ENCODE data around the gene RRBP1.

Gene RRBP1

GRCh38 chr20:17647391-17648314, 34.4 kb downstream of the RRBP1 start:
- DNase-seq = no peak

GRCh38 chr20:17646961-17647301, 35.1 kb downstream of the RRBP1 start:
- DNase-seq = no peak

- DNase-seq = no peak
Measured at GRCh38 chr20:17646209-17646960, 35.7 kb downstream of the RRBP1 start.

GRCh38 chr20:17645546-17646208, 36.4 kb downstream of the RRBP1 start:
- no peak for DNase-seq

GRCh38 chr20:17645010-17645409, 37.0 kb downstream of the RRBP1 start:
- no peak for DNase-seq

- DNase-seq = no peak
Measured at GRCh38 chr20:17644451-17644850, 37.6 kb downstream of the RRBP1 start.

GRCh38 chr20:17643531-17644188, 38.4 kb downstream of the RRBP1 start:
- DNase-seq = no peak

GRCh38 chr20:17642404-17643269, 39.4 kb downstream of the RRBP1 start:
- no peak for DNase-seq

- no peak for DNase-seq
Measured at GRCh38 chr20:17641993-17642392, 40.0 kb downstream of the RRBP1 start.

GRCh38 chr20:17641520-17641964, 40.5 kb downstream of the RRBP1 start:
- DNase-seq = no peak

- no peak for DNase-seq
Measured at GRCh38 chr20:17640875-17641378, 41.1 kb downstream of the RRBP1 start.

- DNase-seq = no peak
Measured at GRCh38 chr20:17640146-17640874, 41.7 kb downstream of the RRBP1 start.

GRCh38 chr20:17638835-17639407, 43.1 kb downstream of the RRBP1 start:
- DNase-seq = no peak

GRCh38 chr20:17637985-17638640, 43.9 kb downstream of the RRBP1 start:
- no peak for DNase-seq

- DNase-seq = no peak
Measured at GRCh38 chr20:17637413-17637780, 44.6 kb downstream of the RRBP1 start.

- DNase-seq = no peak
Measured at GRCh38 chr20:17636523-17637412, 45.3 kb downstream of the RRBP1 start.

- DNase-seq = no peak
Measured at GRCh38 chr20:17635332-17636244, 46.5 kb downstream of the RRBP1 start.

All from suppressor macrophage (primary cell).